GM08714 (cell line): ENCODE data around the gene SMG6.
A peak's percentile ranks its signal among the peaks of the same experiment; 100 is the strongest.
"Not testable (repeated sequence)": the region's sequence is repeated elsewhere in the genome, so short reads cannot be mapped to it uniquely, and the experiment has no call there.

ENCODE experiments used
- H3K4me3 ChIP-seq: fragments of 200-500 bp; sonication (Bioruptor generic); 2 replicates; pipeline ENCODE4 v1.5.1; 2014; ENCODE audit warnings: mild to moderate bottlenecking, low read length, inconsistent platforms
- ZNF274 ChIP-seq: IDR thresholded peaks from 2 replicates; pipeline ENCODE4 v1.6.1; 2012; ENCODE audit warnings: mild to moderate bottlenecking, low read depth, low read length

The SMG6 gene

GRCh38 chr17:2263183-2264066 is 40.2 kb downstream of the SMG6 start:
- TF ChIP-seq ZNF274: no peak
- H3K4me3 ChIP-seq: no peak overlapping the region

- TF ChIP-seq ZNF274: no peak
- H3K4me3 ChIP-seq: no peak overlapping the region
Observed at GRCh38 chr17:2262135-2262587, 41.4 kb downstream of the SMG6 start.

GRCh38 chr17:2259769-2260536 is 43.6 kb downstream of the SMG6 start:
- TF ChIP-seq ZNF274: no peak
- H3K4me3 ChIP-seq: peak overlapping the region; percentile 53; the same call in 1 of the 2 replicates

GRCh38 chr17:2258830-2259229 is 44.8 kb downstream of the SMG6 start:
- not testable (repeated sequence) for H3K4me3 ChIP-seq

- H3K4me3 ChIP-seq: peak overlapping the region; percentile 16; the same call in 1 of the 2 replicates
- TF ChIP-seq ZNF274: no peak
Observed at GRCh38 chr17:2253768-2254406, 49.7 kb downstream of the SMG6 start.

- H3K4me3 ChIP-seq: peak overlapping the region; percentile 16; the same call in 1 of the 2 replicates
- TF ChIP-seq ZNF274: no peak
Observed at GRCh38 chr17:2253362-2253761, 50.2 kb downstream of the SMG6 start.

GRCh38 chr17:2251098-2251497 is 52.5 kb downstream of the SMG6 start:
- no peak overlapping the region for H3K4me3 ChIP-seq
- TF ChIP-seq ZNF274: no peak

GRCh38 chr17:2250140-2251095 is 53.2 kb downstream of the SMG6 start:
- no peak overlapping the region for H3K4me3 ChIP-seq
- TF ChIP-seq ZNF274: no peak

GRCh38 chr17:2247005-2247404 is 56.6 kb downstream of the SMG6 start:
- TF ChIP-seq ZNF274: no peak
- no peak overlapping the region for H3K4me3 ChIP-seq

- no peak overlapping the region for H3K4me3 ChIP-seq
- TF ChIP-seq ZNF274: no peak
Observed at GRCh38 chr17:2244545-2245525, 58.8 kb downstream of the SMG6 start.

GRCh38 chr17:2243953-2244352 is 59.6 kb downstream of the SMG6 start:
- TF ChIP-seq ZNF274: no peak
- H3K4me3 ChIP-seq: no peak overlapping the region

- H3K4me3 ChIP-seq: no peak overlapping the region
- no peak for TF ChIP-seq ZNF274
Observed at GRCh38 chr17:2241823-2242222, 61.8 kb downstream of the SMG6 start.
